Measurements from ENCODE around the gene C19orf85.

Gene C19orf85

GRCh38 chr19:55479045-55479444, 14.5 kb upstream of the C19orf85 start:
- no peak for DNase-seq
- Histone ChIP-seq H2AFZ (ENCODE audit: low read depth, low read length) (no peak overlapping the region), H3K9ac (ENCODE audit: low read depth, low read length) (no peak overlapping the region), H3K79me2 (ENCODE audit: insufficient read depth, low read length) (peaks cover 38% of the 10 kb centered on the region), H4K20me1 (ENCODE audit: insufficient read depth, low read length) (peaks cover 19% of the 10 kb centered on the region), H3K27ac (ENCODE audit: low read length) (no peak overlapping the region), H3K36me3 (ENCODE audit: insufficient read depth, low read length) (peaks cover 23% of the 10 kb centered on the region), H3K4me1 (ENCODE audit: insufficient read depth, low read length) (peaks cover 50% of the 10 kb centered on the region), H3K9me3 (ENCODE audit: insufficient read depth, low read length, severe bottlenecking) (no peaks in the 10 kb centered on the region), H3K4me3 (ENCODE audit: low read depth in 1 of 2, low read length in 2 of 2) (no peak overlapping the region), H3K4me2 (ENCODE audit: insufficient read depth, low read length) (peak overlapping the region; percentile 68; the same call in 1 of the 2 replicates), H3K27me3 (ENCODE audit: insufficient read depth, low read length, poor library complexity) (no peaks in the 10 kb centered on the region)
- no peak for ATAC-seq (ENCODE audit: insufficient read depth, low read depth)
- TF ChIP-seq CTCF (IDR thresholded peaks at IDR 0.05; ENCODE audit: borderline replicate concordance, extremely low read depth, low read length, poor library complexity, severe bottlenecking) (no peak), EZH2 (IDR thresholded peaks at IDR 0.05; ENCODE audit: borderline replicate concordance, low read depth, low read length, severe bottlenecking) (no peak)

- H3K9me3 ChIP-seq (ENCODE audit: insufficient read depth, low read length, severe bottlenecking) = no peaks in the 10 kb centered on the region
- H3K36me3 ChIP-seq (ENCODE audit: insufficient read depth, low read length) = peaks cover 20% of the 10 kb centered on the region
- H3K4me2 ChIP-seq (ENCODE audit: insufficient read depth, low read length) = peak overlapping the region; percentile 68
- H3K4me1 ChIP-seq (ENCODE audit: insufficient read depth, low read length) = peaks cover 43% of the 10 kb centered on the region
- no peaks in the 10 kb centered on the region for H3K27me3 ChIP-seq (ENCODE audit: insufficient read depth, low read length, poor library complexity)
- peak overlapping the region; percentile 61; the same call in 1 of the 2 replicates for H3K9ac ChIP-seq (ENCODE audit: low read depth, low read length)
- H3K79me2 ChIP-seq (ENCODE audit: insufficient read depth, low read length) = peaks cover 38% of the 10 kb centered on the region
- peaks cover 14% of the 10 kb centered on the region for H4K20me1 ChIP-seq (ENCODE audit: insufficient read depth, low read length)
- H3K4me3 ChIP-seq (ENCODE audit: low read depth in 1 of 2, low read length in 2 of 2) = peak overlapping the region in 1 of 2 experiments; percentile 77; a peak in 2 of 4 replicates
- H3K27ac ChIP-seq (ENCODE audit: low read length) = peak overlapping the region; percentile 12; the same call in 1 of the 2 replicates
- no peak for ATAC-seq (ENCODE audit: insufficient read depth, low read depth)
- TF ChIP-seq CTCF (IDR thresholded peaks at IDR 0.05; ENCODE audit: borderline replicate concordance, extremely low read depth, low read length, poor library complexity, severe bottlenecking) = no peak
- no peak for TF ChIP-seq EZH2 (IDR thresholded peaks at IDR 0.05; ENCODE audit: borderline replicate concordance, low read depth, low read length, severe bottlenecking)
- DNase-seq = no peak
- H2AFZ ChIP-seq (ENCODE audit: low read depth, low read length) = no peak overlapping the region
Measured at GRCh38 chr19:55478364-55478763, 13.8 kb upstream of the C19orf85 start.

GRCh38 chr19:55477905-55478304, 13.4 kb upstream of the C19orf85 start:
- H2AFZ ChIP-seq (ENCODE audit: low read depth, low read length) = no peak overlapping the region
- H3K36me3 ChIP-seq (ENCODE audit: insufficient read depth, low read length) = peaks cover 15% of the 10 kb centered on the region
- H3K79me2 ChIP-seq (ENCODE audit: insufficient read depth, low read length) = peaks cover 38% of the 10 kb centered on the region
- no peak for ATAC-seq (ENCODE audit: insufficient read depth, low read depth)
- peak overlapping the region; percentile 68 for H3K4me2 ChIP-seq (ENCODE audit: insufficient read depth, low read length)
- peaks cover 41% of the 10 kb centered on the region for H3K4me1 ChIP-seq (ENCODE audit: insufficient read depth, low read length)
- DNase-seq = no peak
- H4K20me1 ChIP-seq (ENCODE audit: insufficient read depth, low read length) = peaks cover 14% of the 10 kb centered on the region
- H3K27me3 ChIP-seq (ENCODE audit: insufficient read depth, low read length, poor library complexity) = no peaks in the 10 kb centered on the region
- peak overlapping the region; percentile 52 for H3K27ac ChIP-seq (ENCODE audit: low read length)
- peak overlapping the region; percentile 61 for H3K9ac ChIP-seq (ENCODE audit: low read depth, low read length)
- TF ChIP-seq CTCF (IDR thresholded peaks at IDR 0.05; ENCODE audit: borderline replicate concordance, extremely low read depth, low read length, poor library complexity, severe bottlenecking) = no peak
- H3K4me3 ChIP-seq (ENCODE audit: low read depth in 1 of 2, low read length in 2 of 2) = peak overlapping the region; percentile 77 to 85; a peak in 3 of 4 replicates
- H3K9me3 ChIP-seq (ENCODE audit: insufficient read depth, low read length, severe bottlenecking) = no peaks in the 10 kb centered on the region
